DND-41 (cell line): ENCODE results near the gene TSPAN11.

Experiments used
- ATAC-seq: fragments of 200-7000 bp; cut with Tn5 transposase; 3 replicates; pipeline ENCODE4 v1.9.1; 2021; ENCODE audit warnings: low read depth; ENCODE audit not compliant: insufficient read depth
- DNase-seq: peaks from one replicate; pipeline ENCODE4 v3.0.0-alpha.2; 2020
- H2AFZ ChIP-seq: 2 replicates; pipeline ENCODE4 v1.6.0; 2012; ENCODE audit warnings: low read depth, low read length
- H3K27ac ChIP-seq: 2 replicates; pipeline ENCODE4 v1.5.1; 2012; ENCODE audit warnings: low read length, inconsistent platforms
- H3K27me3 ChIP-seq: fragments of 200-600 bp; sonication (generic); 2 replicates; pipeline ENCODE4 v1.6.0; 2012; ENCODE audit warnings: low read length, mild to moderate bottlenecking, inconsistent platforms; ENCODE audit not compliant: insufficient read depth, poor library complexity
- H3K36me3 ChIP-seq: 2 replicates; pipeline ENCODE4 v1.5.1; 2012; ENCODE audit warnings: low read length, inconsistent platforms; ENCODE audit not compliant: insufficient read depth
- H3K4me1 ChIP-seq: 2 replicates; pipeline ENCODE4 v1.5.1; 2012; ENCODE audit warnings: mild to moderate bottlenecking, low read length; ENCODE audit not compliant: insufficient read depth
- H3K4me2 ChIP-seq: 2 replicates; pipeline ENCODE4 v1.6.0; 2012; ENCODE audit warnings: mild to moderate bottlenecking, moderate library complexity, low read length, inconsistent platforms; ENCODE audit not compliant: insufficient read depth
- H3K4me3 ChIP-seq, 2 experiments: fragments of 200-600 bp in 1 of 2; shearing (Covaris generic) in 1 of 2; 2 replicates each; pipeline ENCODE4 v1.5.1; 2012 to 2016; ENCODE audit warnings: inconsistent platforms in 2 of 2, low read length in 2 of 2, mild to moderate bottlenecking in 2 of 2, low read depth in 1 of 2, moderate library complexity in 1 of 2
- H3K79me2 ChIP-seq: 2 replicates; pipeline ENCODE4 v1.6.0; 2012; ENCODE audit warnings: low read length, inconsistent platforms; ENCODE audit not compliant: insufficient read depth
- H3K9ac ChIP-seq: 2 replicates; pipeline ENCODE4 v1.6.0; 2012; ENCODE audit warnings: low read depth, mild to moderate bottlenecking, inconsistent platforms, low read length, moderate library complexity
- H3K9me3 ChIP-seq: 2 replicates; pipeline ENCODE4 v1.5.1; 2012; ENCODE audit warnings: low read length, moderate library complexity, mild to moderate bottlenecking, inconsistent platforms; ENCODE audit not compliant: insufficient read depth, severe bottlenecking
- H4K20me1 ChIP-seq: 2 replicates; pipeline ENCODE4 v1.6.0; 2012; ENCODE audit warnings: low read length; ENCODE audit not compliant: insufficient read depth
- EZH2 ChIP-seq: IDR thresholded peaks from 3 replicates; pipeline ENCODE4 v1.6.1; 2012; ENCODE audit warnings: borderline replicate concordance, low read depth, mild to moderate bottlenecking, moderate library complexity, low read length, inconsistent platforms; ENCODE audit not compliant: severe bottlenecking
- TF ChIP-seq, protein P1 (sequence below): IDR thresholded peaks from 2 replicates; pipeline ENCODE4 v1.5.1; 2012; ENCODE audit warnings: borderline replicate concordance, low read length, moderate library complexity, mild to moderate bottlenecking; ENCODE audit not compliant: poor library complexity, severe bottlenecking; ENCODE audit errors: extremely low read depth

TSPAN11 gene

GRCh38 chr12:31018106-31018789 is 91.7 kb downstream of the TSPAN11 start:
- Histone ChIP-seq H3K36me3 (no peaks in the 10 kb centered on the region), H3K4me3 (no peak overlapping the region), H3K9ac (no peak overlapping the region), H3K4me2 (no peak overlapping the region), H2AFZ (no peak overlapping the region), H4K20me1 (no peaks in the 10 kb centered on the region), H3K27ac (no peak overlapping the region), H3K27me3 (peaks cover 4% of the 10 kb centered on the region), H3K4me1 (no peaks in the 10 kb centered on the region), H3K79me2 (no peaks in the 10 kb centered on the region), H3K9me3 (no peaks in the 10 kb centered on the region)
- TF ChIP-seq, protein P1, sequence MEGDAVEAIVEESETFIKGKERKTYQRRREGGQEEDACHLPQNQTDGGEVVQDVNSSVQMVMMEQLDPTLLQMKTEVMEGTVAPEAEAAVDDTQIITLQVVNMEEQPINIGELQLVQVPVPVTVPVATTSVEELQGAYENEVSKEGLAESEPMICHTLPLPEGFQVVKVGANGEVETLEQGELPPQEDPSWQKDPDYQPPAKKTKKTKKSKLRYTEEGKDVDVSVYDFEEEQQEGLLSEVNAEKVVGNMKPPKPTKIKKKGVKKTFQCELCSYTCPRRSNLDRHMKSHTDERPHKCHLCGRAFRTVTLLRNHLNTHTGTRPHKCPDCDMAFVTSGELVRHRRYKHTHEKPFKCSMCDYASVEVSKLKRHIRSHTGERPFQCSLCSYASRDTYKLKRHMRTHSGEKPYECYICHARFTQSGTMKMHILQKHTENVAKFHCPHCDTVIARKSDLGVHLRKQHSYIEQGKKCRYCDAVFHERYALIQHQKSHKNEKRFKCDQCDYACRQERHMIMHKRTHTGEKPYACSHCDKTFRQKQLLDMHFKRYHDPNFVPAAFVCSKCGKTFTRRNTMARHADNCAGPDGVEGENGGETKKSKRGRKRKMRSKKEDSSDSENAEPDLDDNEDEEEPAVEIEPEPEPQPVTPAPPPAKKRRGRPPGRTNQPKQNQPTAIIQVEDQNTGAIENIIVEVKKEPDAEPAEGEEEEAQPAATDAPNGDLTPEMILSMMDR = no peak
- TF ChIP-seq EZH2 = no peak
- no peak for ATAC-seq
- DNase-seq = no peak

DNA sequence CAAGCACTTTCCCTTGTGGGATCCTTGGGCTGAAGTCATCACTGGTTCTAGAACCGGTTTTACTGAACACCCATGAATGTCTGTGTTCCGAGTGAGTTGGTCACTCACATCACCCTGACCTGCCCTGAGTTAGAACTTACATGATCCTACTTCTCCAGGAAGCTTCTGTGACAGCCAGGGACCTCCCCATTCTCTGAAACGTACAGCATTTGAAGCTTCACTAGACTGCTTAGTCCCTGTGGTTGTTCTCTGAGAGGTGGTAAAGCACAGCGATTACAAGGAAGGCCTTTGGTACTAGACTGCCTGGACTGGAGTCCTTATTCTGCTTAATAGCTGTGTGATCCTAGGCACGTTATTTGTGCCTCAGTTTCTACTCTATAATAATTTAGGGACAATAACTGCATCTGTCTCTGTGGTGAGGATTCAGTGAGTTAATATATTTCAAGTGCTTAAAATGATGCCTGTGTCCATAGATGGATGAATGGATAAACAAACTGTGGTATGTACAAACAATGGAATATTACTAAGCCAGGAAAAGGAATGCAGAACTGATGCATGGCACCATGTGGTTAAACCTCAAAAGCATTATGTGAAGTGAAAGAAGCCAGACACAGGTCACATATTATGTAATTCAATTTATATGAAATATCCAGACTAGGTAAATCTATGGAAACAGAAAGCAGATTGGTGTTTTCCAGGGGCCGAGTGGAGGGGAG is 92.4 kb downstream of the TSPAN11 start:
- H3K27me3 ChIP-seq = peaks cover 4% of the 10 kb centered on the region
- no peak for TF ChIP-seq EZH2
- TF ChIP-seq, protein P1 = no peak
- DNase-seq (no peak), ATAC-seq (no peak)
- no peak overlapping the region for H3K9ac ChIP-seq
- H3K4me3 ChIP-seq = no peak overlapping the region
- no peak overlapping the region for H2AFZ ChIP-seq
- H3K4me1 ChIP-seq = no peaks in the 10 kb centered on the region
- no peak overlapping the region for H3K27ac ChIP-seq
- H3K36me3 ChIP-seq = no peaks in the 10 kb centered on the region
- H3K4me2 ChIP-seq = no peak overlapping the region
- no peaks in the 10 kb centered on the region for H3K9me3 ChIP-seq
- H4K20me1 ChIP-seq = no peaks in the 10 kb centered on the region
- no peaks in the 10 kb centered on the region for H3K79me2 ChIP-seq

DNA sequence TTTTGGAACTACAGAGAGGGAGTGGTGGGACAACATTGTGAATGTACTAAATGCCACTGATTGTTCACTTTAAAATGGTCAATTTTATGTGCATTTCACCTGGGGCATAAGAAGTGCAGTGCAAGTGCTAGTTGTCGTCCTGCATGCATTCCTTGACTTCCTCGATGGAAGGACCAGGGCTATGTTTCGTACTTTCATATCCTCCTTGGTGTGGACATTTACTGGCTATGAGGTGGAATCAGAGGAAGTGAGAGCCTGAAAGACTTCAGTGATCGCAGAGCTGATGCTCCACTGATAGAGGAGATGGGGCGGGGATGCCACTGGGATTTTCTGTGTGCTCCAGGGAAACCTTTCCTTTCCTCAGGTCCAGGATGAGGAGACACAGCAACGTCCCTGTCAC is 93.0 kb downstream of the TSPAN11 start:
- H3K4me1 ChIP-seq = no peaks in the 10 kb centered on the region
- DNase-seq = no peak
- no peak overlapping the region for H3K4me2 ChIP-seq

More for the DNA sequence above, 93.0 kb downstream of the TSPAN11 start:
- Histone ChIP-seq H4K20me1 (no peaks in the 10 kb centered on the region), H3K4me3 (no peak overlapping the region), H3K9ac (no peak overlapping the region), H3K36me3 (no peaks in the 10 kb centered on the region), H3K27ac (no peak overlapping the region), H3K27me3 (peaks cover 4% of the 10 kb centered on the region), H3K9me3 (no peaks in the 10 kb centered on the region), H2AFZ (no peak overlapping the region), H3K79me2 (no peaks in the 10 kb centered on the region)
- no peak for ATAC-seq
- TF ChIP-seq, protein P1 = no peak
- no peak for TF ChIP-seq EZH2
